Activated naive CD8-positive, alpha-beta T cell treated with anti-CD3 and anti-CD28 coated beads for 36 hours (primary cell): ENCODE data around the gene HMGN2. TPM values are rescaled to one million over a fixed set of nuclear protein-coding genes. Genes with fewer than 3 reads are reported as not detected.

Experiments
- DNase-seq: peaks from one replicate; pipeline ENCODE4 v3.0.0; 2021
- H3K27ac Mint-ChIP-seq: one replicate; pipeline ENCODE4 v1.8.0; 2022; ENCODE audit warnings: mild to moderate bottlenecking, moderate library complexity, mixed read lengths
- H3K27me3 Mint-ChIP-seq: one replicate; pipeline ENCODE4 v1.8.0; 2022; ENCODE audit warnings: mild to moderate bottlenecking, mixed read lengths
- H3K36me3 Mint-ChIP-seq: one replicate; pipeline ENCODE4 v1.8.0; 2021; ENCODE audit warnings: mild to moderate bottlenecking, mixed read lengths
- H3K4me1 Mint-ChIP-seq: one replicate; pipeline ENCODE4 v1.8.0; 2021; ENCODE audit warnings: mixed read lengths
- H3K4me3 Mint-ChIP-seq: one replicate; pipeline ENCODE4 v1.8.0; 2022; ENCODE audit warnings: mild to moderate bottlenecking, moderate library complexity, mixed read lengths
- H3K9me3 Mint-ChIP-seq: one replicate; pipeline ENCODE4 v1.8.0; 2022; ENCODE audit warnings: mixed read lengths
- total RNA-seq, 2 experiments: library from RNA; stranded (reverse); gene quantifications; one replicate each; pipeline ENCODE4 v1.2.3, GENCODE V29; 2021

HMGN2 gene
- total RNA-seq, 2 experiments from 2014 or later = 948 to 957 TPM

- peak overlapping the region; percentile 97 for H3K27ac Mint-ChIP-seq
These were observed 531 bp upstream of the HMGN2 start for GRCh38 chr1:26471498-26472319.

DNA sequence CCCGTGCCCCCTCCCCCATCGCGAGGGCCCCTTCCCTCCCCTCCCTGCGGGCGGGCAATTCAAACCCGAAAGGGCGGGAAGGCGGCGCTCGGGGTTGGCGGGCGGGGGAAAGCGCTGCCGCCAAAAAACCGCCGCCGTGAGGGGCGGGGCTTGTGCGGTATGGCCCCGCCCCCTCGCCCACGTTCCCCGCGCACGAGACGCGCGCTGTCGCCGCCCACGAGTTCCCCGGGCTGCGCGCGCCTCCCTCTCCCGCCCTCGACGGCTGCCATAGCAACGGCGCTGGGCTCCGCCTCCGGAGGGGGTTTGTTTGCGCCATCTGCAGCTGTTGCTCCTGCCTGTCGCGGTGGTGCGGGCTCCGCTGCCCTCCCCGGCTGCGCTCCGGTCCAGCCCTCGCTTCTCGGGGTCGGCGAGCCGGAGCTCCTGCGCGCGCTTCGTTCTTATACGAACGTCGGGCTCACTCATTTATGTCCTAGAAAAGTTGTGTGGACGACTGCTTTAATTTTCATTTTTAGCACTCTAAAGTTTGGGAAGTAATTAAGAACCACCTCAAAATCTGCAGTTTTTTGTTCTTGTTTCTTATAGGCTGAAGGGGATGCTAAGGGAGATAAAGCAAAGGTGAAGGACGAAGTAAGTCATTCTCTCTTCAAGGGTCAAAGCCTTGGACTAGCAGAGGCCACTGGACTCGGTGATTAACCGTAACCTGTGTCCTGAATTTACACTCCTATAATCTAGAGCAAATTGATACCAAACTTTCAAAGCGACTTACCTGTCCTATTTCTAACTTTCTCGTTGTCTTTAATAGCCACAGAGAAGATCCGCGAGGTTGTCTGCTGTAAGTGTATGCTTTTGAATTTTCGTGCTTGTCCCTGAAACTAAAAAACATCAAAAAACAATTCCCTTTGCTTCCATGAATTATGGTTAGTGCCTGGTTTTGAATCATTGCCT is 933 bp downstream of the HMGN2 start:
- Mint-ChIP-seq H3K36me3 (peaks cover 47% of the 10 kb centered on the region), H3K4me1 (peaks cover 53% of the 10 kb centered on the region), H3K4me3 (peak overlapping the region; percentile 92), H3K9me3 (no peaks in the 10 kb centered on the region), H3K27ac (peak overlapping the region; percentile 83), H3K27me3 (no peaks in the 10 kb centered on the region)
- peak; percentile 95 for DNase-seq

More at GRCh38 chr1:26471498-26472319, 531 bp upstream of the HMGN2 start:
- no peaks in the 10 kb centered on the region for H3K9me3 Mint-ChIP-seq
- peaks cover 42% of the 10 kb centered on the region for H3K36me3 Mint-ChIP-seq
- H3K4me1 Mint-ChIP-seq = peaks cover 44% of the 10 kb centered on the region
- H3K27me3 Mint-ChIP-seq = no peaks in the 10 kb centered on the region
- H3K4me3 Mint-ChIP-seq = peak overlapping the region; percentile 90
- DNase-seq = peak; percentile 39

DNA sequence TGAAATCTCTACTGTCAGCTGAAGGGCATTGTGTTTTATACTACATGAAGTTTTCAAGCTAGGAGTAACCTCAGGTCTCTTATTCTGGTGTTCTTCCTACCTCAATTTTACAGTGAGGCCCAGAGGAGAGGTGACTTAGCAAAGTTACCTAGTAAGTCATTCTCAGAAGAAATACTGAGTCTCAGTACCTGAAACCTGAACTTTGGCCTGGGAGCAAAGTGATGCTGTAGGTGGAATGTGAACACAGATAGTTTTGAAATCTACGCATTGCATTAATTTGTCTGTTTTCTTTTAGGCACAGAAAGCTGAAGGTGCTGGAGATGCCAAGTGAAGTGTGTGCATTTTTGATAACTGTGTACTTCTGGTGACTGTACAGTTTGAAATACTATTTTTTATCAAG is 2.6 kb downstream of the HMGN2 start:
- no peaks in the 10 kb centered on the region for H3K9me3 Mint-ChIP-seq
- H3K36me3 Mint-ChIP-seq = peaks cover 48% of the 10 kb centered on the region
- peaks cover 49% of the 10 kb centered on the region for H3K4me1 Mint-ChIP-seq
- H3K27me3 Mint-ChIP-seq = no peaks in the 10 kb centered on the region
- DNase-seq = no peak
- peak overlapping the region; percentile 83 for H3K27ac Mint-ChIP-seq
- H3K4me3 Mint-ChIP-seq = peak overlapping the region; percentile 92

DNA sequence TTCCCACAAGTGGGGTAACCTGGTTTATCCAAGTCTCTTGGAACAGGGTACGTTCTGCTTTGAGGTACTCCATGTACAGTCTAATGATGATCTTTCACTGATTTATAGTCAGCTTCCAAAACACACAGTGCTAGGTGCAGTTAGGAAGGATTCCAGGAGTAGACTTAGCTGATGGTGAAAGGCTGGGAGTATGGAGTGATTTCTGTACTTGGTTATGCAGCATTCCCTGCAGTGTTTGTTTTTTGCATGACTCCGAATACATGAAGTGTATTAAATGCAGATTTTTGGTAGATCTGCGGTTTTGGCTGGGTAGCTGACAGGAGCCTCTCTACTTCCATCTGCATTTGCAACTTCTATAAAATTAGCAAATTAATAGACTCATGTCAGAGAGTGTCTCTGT is 3.7 kb downstream of the HMGN2 start:
- Mint-ChIP-seq H3K9me3 (no peaks in the 10 kb centered on the region), H3K27me3 (no peaks in the 10 kb centered on the region), H3K4me3 (no peak overlapping the region), H3K4me1 (peaks cover 41% of the 10 kb centered on the region), H3K27ac (peak overlapping the region; percentile 62), H3K36me3 (peaks cover 45% of the 10 kb centered on the region)
- no peak for DNase-seq

DNA sequence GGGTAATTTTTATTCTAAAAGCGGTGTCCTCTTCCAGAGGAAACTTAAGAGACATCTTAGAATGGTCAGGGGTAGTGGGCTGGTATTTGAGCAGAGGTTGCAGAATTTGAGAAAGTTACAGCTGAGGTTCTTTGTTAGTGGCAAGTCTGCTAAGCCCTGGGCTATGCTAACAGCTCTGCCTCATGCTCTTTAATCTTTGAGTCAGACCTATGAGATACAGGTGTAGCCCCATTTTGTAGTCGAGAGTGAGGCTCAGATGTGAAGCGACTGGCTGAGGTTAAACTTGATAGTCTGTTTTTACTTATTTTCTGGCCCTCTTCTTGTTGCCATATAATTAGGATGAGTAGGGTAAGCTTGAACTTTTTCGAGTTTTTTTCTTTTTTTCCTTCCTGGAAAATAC is 4.7 kb downstream of the HMGN2 start:
- no peak for DNase-seq
- peaks cover 32% of the 10 kb centered on the region for H3K4me1 Mint-ChIP-seq
- peak overlapping the region; percentile 78 for H3K27ac Mint-ChIP-seq
- peaks cover 45% of the 10 kb centered on the region for H3K36me3 Mint-ChIP-seq
- H3K27me3 Mint-ChIP-seq = no peaks in the 10 kb centered on the region
- no peak overlapping the region for H3K4me3 Mint-ChIP-seq
- H3K9me3 Mint-ChIP-seq = no peaks in the 10 kb centered on the region

DNA sequence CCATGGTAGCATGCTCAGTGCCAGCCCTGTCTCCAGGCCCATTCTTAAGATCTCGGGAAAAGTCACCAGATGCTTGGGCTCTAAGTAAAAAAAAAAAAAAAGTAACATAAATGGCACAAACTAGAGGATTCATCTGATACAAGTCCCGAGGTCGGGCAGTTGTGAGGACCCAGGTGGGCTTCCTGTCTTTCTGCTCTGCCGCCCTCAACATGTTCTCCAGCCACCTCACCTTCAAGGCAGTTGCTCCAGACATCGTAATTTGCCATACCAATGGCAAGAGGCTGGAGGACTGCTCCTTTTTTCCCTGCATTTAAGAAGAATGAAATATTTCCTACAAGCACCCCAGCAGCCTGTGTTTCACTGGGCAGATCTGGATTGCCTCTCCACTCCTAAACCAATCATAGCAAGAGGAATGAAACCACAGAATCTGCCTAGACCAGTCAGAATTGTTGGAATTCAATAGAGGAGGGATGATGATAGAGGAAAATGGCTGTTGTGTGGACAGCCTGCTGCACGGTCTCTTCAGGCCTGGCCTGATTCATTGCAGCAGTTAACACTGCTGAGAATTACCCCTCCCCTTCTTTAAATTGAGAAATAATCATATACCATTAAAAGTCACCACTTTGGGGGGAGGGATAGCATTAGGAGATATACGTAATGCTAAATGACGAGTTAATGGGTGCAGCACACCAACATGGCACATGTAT is 5.4 kb downstream of the HMGN2 start:
- Mint-ChIP-seq H3K36me3 (peaks cover 46% of the 10 kb centered on the region), H3K27me3 (no peaks in the 10 kb centered on the region), H3K9me3 (no peaks in the 10 kb centered on the region), H3K4me3 (no peak overlapping the region), H3K27ac (peak overlapping the region; percentile 9), H3K4me1 (peaks cover 35% of the 10 kb centered on the region)
- DNase-seq = no peak

GRCh38 chr1:26478159-26478558 is 5.9 kb downstream of the HMGN2 start:
- Mint-ChIP-seq H3K4me3 (no peak overlapping the region), H3K27ac (no peak overlapping the region), H3K9me3 (no peaks in the 10 kb centered on the region), H3K36me3 (peaks cover 44% of the 10 kb centered on the region), H3K4me1 (peaks cover 40% of the 10 kb centered on the region), H3K27me3 (no peaks in the 10 kb centered on the region)
- no peak for DNase-seq

GRCh38 chr1:26478988-26479387 is 6.7 kb downstream of the HMGN2 start:
- Mint-ChIP-seq H3K4me3 (no peak overlapping the region), H3K27ac (peak overlapping the region; percentile 10), H3K4me1 (peaks cover 37% of the 10 kb centered on the region), H3K36me3 (peaks cover 36% of the 10 kb centered on the region), H3K27me3 (no peaks in the 10 kb centered on the region), H3K9me3 (no peaks in the 10 kb centered on the region)
- DNase-seq = no peak

DNA sequence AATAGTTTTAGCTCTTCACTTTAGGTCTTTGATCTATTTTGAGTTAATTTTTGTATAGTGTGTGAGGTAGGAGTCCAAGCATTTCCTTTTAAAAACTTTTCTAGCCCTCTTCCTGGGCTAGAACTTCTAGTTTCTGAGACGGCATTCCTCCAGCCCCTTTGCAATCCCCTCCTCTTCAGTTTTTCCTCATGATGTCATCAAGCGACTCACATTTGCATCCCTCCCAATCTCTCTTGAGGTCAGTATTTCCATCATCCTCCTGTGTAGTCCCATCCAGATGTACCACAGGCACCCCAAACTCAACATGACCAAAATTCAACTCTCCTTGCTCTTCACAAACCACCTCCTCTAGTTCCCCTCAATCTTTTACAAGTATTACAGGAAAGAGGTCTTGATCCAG is 10.7 kb downstream of the HMGN2 start:
- Mint-ChIP-seq H3K36me3 (peaks cover 7% of the 10 kb centered on the region), H3K4me1 (peaks cover 11% of the 10 kb centered on the region), H3K4me3 (no peak overlapping the region), H3K27me3 (no peaks in the 10 kb centered on the region), H3K27ac (peak overlapping the region; percentile 40), H3K9me3 (no peaks in the 10 kb centered on the region)
- DNase-seq = no peak

GRCh38 chr1:26483980-26484379 is 11.7 kb downstream of the HMGN2 start:
- H3K27me3 Mint-ChIP-seq = no peaks in the 10 kb centered on the region
- no peak overlapping the region for H3K27ac Mint-ChIP-seq
- H3K4me1 Mint-ChIP-seq = peaks cover 9% of the 10 kb centered on the region
- H3K36me3 Mint-ChIP-seq = peaks cover 3% of the 10 kb centered on the region
- H3K9me3 Mint-ChIP-seq = no peaks in the 10 kb centered on the region
- no peak for DNase-seq
- H3K4me3 Mint-ChIP-seq = no peak overlapping the region

- Mint-ChIP-seq H3K4me1 (no peaks in the 10 kb centered on the region), H3K9me3 (no peaks in the 10 kb centered on the region), H3K4me3 (no peak overlapping the region), H3K27ac (no peak overlapping the region), H3K27me3 (no peaks in the 10 kb centered on the region), H3K36me3 (no peaks in the 10 kb centered on the region)
- no peak for DNase-seq
These were observed 17.9 kb downstream of the HMGN2 start for GRCh38 chr1:26490155-26490554.

DNA sequence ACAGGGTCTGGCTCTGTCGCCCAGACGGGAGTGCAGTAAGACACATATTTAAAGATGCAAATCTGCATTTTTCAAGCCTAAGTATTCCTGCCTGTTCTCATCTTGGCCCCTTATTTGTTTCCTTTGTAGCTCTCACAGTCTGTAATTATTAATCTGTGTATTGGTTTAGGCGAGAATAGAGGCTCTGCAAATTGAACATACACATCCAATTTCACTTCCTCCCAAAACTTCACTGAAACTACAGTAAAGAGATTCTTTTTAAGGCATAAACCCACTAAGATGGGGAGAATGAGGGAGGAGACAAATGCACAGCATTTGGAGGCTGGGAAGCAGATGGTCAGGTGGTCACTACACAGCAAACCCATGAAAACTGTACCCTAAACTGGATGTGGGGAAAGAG is 21.0 kb downstream of the HMGN2 start:
- Mint-ChIP-seq H3K27ac (no peak overlapping the region), H3K27me3 (no peaks in the 10 kb centered on the region), H3K4me3 (no peak overlapping the region), H3K9me3 (no peaks in the 10 kb centered on the region), H3K36me3 (no peaks in the 10 kb centered on the region), H3K4me1 (peaks cover 2% of the 10 kb centered on the region)
- DNase-seq = no peak

- Mint-ChIP-seq H3K36me3 (peaks cover 2% of the 10 kb centered on the region), H3K9me3 (no peaks in the 10 kb centered on the region), H3K27me3 (no peaks in the 10 kb centered on the region), H3K4me3 (no peak overlapping the region), H3K4me1 (peaks cover 6% of the 10 kb centered on the region), H3K27ac (no peak overlapping the region)
- no peak for DNase-seq
These were observed 21.7 kb downstream of the HMGN2 start for GRCh38 chr1:26493938-26494337.

- Mint-ChIP-seq H3K27ac (no peak overlapping the region), H3K36me3 (peaks cover 4% of the 10 kb centered on the region), H3K4me3 (no peak overlapping the region), H3K27me3 (no peaks in the 10 kb centered on the region), H3K9me3 (no peaks in the 10 kb centered on the region), H3K4me1 (peaks cover 9% of the 10 kb centered on the region)
- DNase-seq = no peak
These were observed 24.6 kb downstream of the HMGN2 start for GRCh38 chr1:26496861-26497260.

DNA sequence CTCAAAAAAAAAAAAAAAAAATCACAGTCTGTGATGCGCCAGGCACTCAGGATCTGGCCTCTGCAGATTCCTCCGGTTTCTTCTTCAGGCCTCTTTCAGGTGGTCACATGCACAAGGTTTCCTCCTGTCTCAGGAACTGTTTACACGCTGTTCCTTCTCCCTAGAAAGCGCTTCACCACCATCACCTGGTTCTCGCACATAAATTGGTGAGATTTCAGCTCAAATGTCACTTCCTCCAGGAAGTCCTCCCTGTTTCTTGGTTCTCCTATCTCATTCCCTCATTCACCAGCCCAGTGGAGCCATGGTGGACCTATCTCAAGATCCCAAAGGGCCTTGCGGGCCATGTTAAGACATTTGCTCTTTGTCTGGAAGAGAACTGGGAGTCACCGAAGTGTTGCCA is 26.7 kb downstream of the HMGN2 start:
- Mint-ChIP-seq H3K9me3 (no peaks in the 10 kb centered on the region), H3K27ac (no peak overlapping the region), H3K4me1 (peaks cover 9% of the 10 kb centered on the region), H3K36me3 (peaks cover 4% of the 10 kb centered on the region), H3K27me3 (no peaks in the 10 kb centered on the region), H3K4me3 (peak overlapping the region; percentile 26)
- no peak for DNase-seq
